Activated naive CD4-positive, alpha-beta T cell treated with anti-CD3 and anti-CD28 coated beads, Interleukin-2, amount 50 U/mL, for 24 hours (primary cell): ENCODE measurements around the gene DRC7.

ENCODE experiments used
- H3K27ac Mint-ChIP-seq: one replicate; pipeline ENCODE4 v1.8.0; 2021; ENCODE audit warnings: mild to moderate bottlenecking, mixed read lengths
- H3K27me3 Mint-ChIP-seq: one replicate; pipeline ENCODE4 v1.8.0; 2021; ENCODE audit warnings: mixed read lengths
- H3K36me3 Mint-ChIP-seq: one replicate; pipeline ENCODE4 v1.8.0; 2021; ENCODE audit warnings: mixed read lengths
- H3K4me1 Mint-ChIP-seq: one replicate; pipeline ENCODE4 v1.8.0; 2021; ENCODE audit warnings: mixed read lengths
- H3K4me3 Mint-ChIP-seq: one replicate; pipeline ENCODE4 v1.8.0; 2021; ENCODE audit warnings: mild to moderate bottlenecking, mixed read lengths
- H3K9me3 Mint-ChIP-seq: one replicate; pipeline ENCODE4 v1.8.0; 2021; ENCODE audit warnings: mixed read lengths

Gene DRC7

DNA sequence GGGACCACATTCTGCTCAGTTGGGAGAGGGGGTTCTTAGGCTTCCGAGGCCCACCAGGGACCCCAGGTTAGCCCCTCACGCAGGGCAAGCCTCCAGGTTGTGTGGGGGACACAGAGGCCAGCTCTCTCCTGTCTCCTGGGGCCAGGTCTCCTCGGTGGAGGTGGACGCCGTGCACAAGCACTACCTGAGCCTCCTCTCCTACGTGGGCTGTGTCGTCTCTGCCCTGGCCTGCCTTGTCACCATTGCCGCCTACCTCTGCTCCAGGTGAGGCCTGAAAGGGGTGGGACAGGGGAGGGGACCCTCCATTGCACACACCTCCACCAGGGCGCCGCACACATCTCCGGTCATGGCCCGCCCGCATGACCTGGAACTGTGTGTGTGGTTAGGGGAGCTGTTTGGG is 37.4 kb upstream of the DRC7 start:
- no peaks in the 10 kb centered on the region for H3K36me3 Mint-ChIP-seq
- H3K27ac Mint-ChIP-seq, result no peak overlapping the region
- no peak overlapping the region for H3K4me3 Mint-ChIP-seq
- no peaks in the 10 kb centered on the region for H3K27me3 Mint-ChIP-seq
- H3K9me3 Mint-ChIP-seq, result no peaks in the 10 kb centered on the region
- no peaks in the 10 kb centered on the region for H3K4me1 Mint-ChIP-seq

DNA sequence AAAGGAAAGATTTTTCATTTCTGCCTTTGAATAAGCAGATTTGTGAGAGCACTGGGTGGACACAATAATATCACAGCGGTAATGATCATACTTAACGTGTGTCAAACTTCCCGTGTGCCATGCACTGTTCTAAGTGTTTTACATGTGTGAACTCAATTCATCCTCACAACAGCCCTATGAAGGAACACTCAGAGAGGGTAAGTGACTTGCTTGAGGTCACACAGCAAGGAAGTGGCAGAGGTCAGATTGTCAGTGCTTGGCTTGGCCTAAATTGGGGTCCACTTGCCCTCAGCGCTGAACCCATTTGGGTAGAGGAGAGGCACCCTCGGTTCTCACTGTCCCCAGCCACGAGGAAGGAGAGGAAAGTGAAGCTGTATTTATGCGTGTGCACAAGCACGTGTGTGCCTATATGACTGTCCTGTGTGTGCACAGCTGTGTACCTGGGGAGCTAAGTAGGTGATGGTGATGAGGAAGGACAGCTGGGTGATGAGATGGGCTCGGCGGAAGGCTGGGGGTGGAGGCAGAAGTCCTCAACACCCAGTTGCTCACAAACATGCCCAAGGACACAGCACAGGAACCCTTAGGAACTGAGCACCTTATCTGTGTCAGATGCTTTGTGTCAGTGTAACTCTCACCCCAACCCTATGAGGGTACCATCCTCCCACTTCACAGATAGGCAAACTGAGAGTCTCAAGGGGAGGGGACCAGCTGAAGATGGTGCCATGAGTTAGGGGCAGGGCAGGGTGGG is 36.3 kb upstream of the DRC7 start:
- Mint-ChIP-seq H3K27ac (no peak overlapping the region), H3K4me1 (no peaks in the 10 kb centered on the region), H3K9me3 (no peaks in the 10 kb centered on the region), H3K36me3 (no peaks in the 10 kb centered on the region), H3K4me3 (no peak overlapping the region), H3K27me3 (no peaks in the 10 kb centered on the region)

DNA sequence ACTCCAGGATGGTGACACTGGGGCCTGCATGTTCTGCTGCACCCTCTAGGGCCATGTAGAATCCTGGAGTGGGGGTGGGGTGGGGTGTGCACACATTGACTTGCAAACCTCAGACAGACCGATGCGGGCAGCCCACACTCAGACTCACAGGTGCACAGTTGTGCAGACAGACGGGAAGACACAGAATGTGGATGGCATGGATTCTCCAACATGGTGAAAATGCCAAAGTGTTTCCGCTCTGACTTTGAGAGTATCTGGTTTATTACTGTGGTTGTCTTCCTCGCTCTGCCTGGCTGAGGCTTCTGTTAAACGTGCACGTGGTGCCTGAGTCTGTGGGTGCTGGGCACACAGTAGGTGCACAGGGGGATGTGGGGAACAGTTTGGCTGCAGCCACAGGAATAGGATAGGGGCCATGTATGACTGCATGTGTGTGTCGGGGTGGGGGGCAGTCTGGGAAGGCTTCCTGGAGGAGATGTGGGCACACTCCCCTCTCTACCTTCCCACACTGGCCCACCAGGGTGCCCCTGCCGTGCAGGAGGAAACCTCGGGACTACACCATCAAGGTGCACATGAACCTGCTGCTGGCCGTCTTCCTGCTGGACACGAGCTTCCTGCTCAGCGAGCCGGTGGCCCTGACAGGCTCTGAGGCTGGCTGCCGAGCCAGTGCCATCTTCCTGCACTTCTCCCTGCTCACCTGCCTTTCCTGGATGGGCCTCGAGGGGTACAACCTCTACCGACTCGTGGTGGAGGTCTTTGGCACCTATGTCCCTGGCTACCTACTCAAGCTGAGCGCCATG is 35.5 kb upstream of the DRC7 start:
- Mint-ChIP-seq H3K36me3 (no peaks in the 10 kb centered on the region), H3K4me3 (no peak overlapping the region), H3K4me1 (no peaks in the 10 kb centered on the region), H3K27ac (no peak overlapping the region), H3K27me3 (no peaks in the 10 kb centered on the region), H3K9me3 (no peaks in the 10 kb centered on the region)

DNA sequence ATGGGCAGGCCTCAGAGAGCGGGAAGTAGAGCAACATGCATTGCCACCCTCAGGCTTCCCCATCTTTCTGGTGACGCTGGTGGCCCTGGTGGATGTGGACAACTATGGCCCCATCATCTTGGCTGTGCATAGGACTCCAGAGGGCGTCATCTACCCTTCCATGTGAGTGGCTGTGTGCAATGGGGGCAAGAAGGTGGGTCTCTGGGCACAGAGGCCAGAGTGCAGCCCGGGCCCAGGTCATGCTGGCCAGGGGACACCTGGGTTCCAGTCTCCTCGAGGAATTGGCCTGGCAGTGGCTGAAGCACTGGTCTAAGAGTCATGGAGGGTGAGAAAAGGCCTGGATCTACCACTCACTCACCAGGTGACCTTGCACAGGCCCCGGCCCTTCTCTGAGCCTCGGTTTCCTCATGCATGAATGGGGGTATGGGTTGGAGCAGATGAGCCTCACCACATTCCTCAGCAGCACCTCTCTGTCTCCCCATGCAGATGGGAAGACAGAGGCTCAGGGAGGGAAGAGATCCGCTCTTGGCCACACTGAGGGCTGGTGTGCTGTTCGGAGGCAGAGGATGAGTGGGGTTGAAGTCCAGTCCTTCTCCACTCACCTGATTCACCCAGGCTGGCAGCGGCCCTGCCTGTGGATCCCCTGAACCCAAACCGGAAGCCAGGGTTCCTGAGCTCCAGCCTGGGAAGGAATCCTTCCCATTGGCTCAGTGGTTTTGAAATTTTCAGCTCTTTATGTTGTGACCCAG is 33.7 kb upstream of the DRC7 start:
- Mint-ChIP-seq H3K36me3 (no peaks in the 10 kb centered on the region), H3K9me3 (no peaks in the 10 kb centered on the region), H3K4me3 (no peak overlapping the region), H3K4me1 (no peaks in the 10 kb centered on the region), H3K27me3 (no peaks in the 10 kb centered on the region), H3K27ac (no peak overlapping the region)

DNA sequence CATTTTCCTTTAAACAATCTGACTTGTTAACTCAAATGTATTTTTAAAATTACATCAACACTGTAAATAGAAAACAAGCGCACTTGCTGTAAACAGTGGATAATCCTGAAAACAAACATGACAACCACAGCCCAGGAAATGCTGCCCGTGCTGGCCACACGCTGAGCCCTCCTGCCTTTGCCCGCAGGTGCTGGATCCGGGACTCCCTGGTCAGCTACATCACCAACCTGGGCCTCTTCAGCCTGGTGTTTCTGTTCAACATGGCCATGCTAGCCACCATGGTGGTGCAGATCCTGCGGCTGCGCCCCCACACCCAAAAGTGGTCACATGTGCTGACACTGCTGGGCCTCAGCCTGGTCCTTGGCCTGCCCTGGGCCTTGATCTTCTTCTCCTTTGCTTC is 33.1 kb upstream of the DRC7 start:
- H3K27ac Mint-ChIP-seq, result no peak overlapping the region
- no peaks in the 10 kb centered on the region for H3K27me3 Mint-ChIP-seq
- H3K4me1 Mint-ChIP-seq, result no peaks in the 10 kb centered on the region
- H3K36me3 Mint-ChIP-seq, result no peaks in the 10 kb centered on the region
- H3K9me3 Mint-ChIP-seq, result no peaks in the 10 kb centered on the region
- H3K4me3 Mint-ChIP-seq, result no peak overlapping the region

DNA sequence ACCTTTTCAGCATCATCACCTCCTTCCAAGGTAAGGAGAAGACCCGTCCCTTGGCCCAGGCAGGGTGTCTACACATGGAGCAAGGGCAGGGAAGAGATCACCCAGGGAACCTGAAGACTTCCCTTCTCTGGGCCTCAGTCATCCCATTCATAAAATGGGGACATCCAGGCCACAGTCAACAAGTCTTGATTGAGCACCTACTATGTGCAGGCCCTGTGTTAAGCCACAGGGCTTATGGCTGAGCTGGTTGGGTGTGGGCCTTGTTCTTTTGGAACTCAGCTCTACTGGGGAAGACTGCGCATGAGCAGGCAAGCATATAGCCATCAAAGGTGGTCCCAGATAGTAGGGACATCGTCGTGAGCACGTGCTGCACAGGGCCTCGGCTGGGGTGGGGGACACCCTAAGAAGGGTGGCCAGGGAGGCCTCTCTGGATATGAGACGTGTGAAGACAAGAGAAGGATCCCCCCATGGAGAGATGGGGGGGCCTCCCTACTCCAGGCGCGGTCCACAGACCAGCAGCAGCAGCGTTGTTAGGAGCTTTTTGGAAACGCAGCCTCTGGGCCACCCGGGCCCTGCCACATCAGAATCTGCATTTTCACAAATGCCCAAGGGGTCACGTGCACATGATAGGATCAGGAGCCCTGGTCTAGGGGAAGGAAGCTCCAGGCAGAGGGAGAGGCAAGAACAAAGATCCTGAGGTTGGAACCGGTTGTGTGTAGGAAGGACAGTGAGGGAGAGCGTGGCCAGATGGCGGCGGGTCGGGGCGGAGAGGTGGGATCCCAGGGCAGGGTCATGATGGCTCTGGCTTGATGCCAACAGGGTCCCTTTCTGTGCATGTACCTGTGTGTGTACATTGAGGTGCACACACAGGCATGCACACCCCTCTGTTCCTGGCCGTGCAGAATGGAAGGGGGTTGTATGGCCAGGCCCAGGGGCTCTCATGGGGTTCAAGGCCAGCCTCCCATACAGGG is 32.4 kb upstream of the DRC7 start:
- no peak overlapping the region for H3K4me3 Mint-ChIP-seq
- no peaks in the 10 kb centered on the region for H3K36me3 Mint-ChIP-seq
- H3K9me3 Mint-ChIP-seq, result no peaks in the 10 kb centered on the region
- H3K27ac Mint-ChIP-seq, result peak overlapping the region; percentile 74
- H3K4me1 Mint-ChIP-seq, result no peaks in the 10 kb centered on the region
- no peaks in the 10 kb centered on the region for H3K27me3 Mint-ChIP-seq

DNA sequence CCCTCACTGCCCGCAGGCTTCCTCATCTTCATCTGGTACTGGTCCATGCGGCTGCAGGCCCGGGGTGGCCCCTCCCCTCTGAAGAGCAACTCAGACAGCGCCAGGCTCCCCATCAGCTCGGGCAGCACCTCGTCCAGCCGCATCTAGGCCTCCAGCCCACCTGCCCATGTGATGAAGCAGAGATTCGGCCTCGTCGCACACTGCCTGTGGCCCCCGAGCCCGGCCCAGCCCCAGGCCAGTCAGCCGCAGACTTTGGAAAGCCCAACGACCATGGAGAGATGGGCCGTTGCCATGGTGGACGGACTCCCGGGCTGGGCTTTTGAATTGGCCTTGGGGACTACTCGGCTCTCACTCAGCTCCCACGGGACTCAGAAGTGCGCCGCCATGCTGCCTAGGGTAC is 31.2 kb upstream of the DRC7 start:
- no peak overlapping the region for H3K4me3 Mint-ChIP-seq
- H3K27me3 Mint-ChIP-seq, result no peaks in the 10 kb centered on the region
- H3K27ac Mint-ChIP-seq, result no peak overlapping the region
- H3K9me3 Mint-ChIP-seq, result no peaks in the 10 kb centered on the region
- no peaks in the 10 kb centered on the region for H3K36me3 Mint-ChIP-seq
- no peaks in the 10 kb centered on the region for H3K4me1 Mint-ChIP-seq

DNA sequence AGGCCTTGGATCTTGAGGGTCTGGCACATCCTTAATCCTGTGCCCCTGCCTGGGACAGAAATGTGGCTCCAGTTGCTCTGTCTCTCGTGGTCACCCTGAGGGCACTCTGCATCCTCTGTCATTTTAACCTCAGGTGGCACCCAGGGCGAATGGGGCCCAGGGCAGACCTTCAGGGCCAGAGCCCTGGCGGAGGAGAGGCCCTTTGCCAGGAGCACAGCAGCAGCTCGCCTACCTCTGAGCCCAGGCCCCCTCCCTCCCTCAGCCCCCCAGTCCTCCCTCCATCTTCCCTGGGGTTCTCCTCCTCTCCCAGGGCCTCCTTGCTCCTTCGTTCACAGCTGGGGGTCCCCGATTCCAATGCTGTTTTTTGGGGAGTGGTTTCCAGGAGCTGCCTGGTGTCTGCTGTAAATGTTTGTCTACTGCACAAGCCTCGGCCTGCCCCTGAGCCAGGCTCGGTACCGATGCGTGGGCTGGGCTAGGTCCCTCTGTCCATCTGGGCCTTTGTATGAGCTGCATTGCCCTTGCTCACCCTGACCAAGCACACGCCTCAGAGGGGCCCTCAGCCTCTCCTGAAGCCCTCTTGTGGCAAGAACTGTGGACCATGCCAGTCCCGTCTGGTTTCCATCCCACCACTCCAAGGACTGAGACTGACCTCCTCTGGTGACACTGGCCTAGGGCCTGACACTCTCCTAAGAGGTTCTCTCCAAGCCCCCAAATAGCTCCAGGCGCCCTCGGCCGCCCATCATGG is 30.5 kb upstream of the DRC7 start:
- no peak overlapping the region for H3K27ac Mint-ChIP-seq
- H3K36me3 Mint-ChIP-seq, result no peaks in the 10 kb centered on the region
- H3K4me3 Mint-ChIP-seq, result no peak overlapping the region

DNA sequence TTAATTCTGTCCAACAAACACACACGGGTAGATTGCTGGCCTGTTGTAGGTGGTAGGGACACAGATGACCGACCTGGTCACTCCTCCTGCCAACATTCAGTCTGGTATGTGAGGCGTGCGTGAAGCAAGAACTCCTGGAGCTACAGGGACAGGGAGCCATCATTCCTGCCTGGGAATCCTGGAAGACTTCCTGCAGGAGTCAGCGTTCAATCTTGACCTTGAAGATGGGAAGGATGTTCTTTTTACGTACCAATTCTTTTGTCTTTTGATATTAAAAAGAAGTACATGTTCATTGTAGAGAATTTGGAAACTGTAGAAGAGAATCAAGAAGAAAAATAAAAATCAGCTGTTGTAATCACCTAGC is 30.0 kb upstream of the DRC7 start:
- Mint-ChIP-seq H3K9me3 (no peaks in the 10 kb centered on the region), H3K27ac (no peak overlapping the region), H3K36me3 (no peaks in the 10 kb centered on the region), H3K27me3 (no peaks in the 10 kb centered on the region), H3K4me1 (no peaks in the 10 kb centered on the region), H3K4me3 (no peak overlapping the region)

More for the DNA sequence above, 30.5 kb upstream of the DRC7 start:
- Mint-ChIP-seq H3K4me1 (no peaks in the 10 kb centered on the region), H3K27me3 (no peaks in the 10 kb centered on the region), H3K9me3 (no peaks in the 10 kb centered on the region)

DNA sequence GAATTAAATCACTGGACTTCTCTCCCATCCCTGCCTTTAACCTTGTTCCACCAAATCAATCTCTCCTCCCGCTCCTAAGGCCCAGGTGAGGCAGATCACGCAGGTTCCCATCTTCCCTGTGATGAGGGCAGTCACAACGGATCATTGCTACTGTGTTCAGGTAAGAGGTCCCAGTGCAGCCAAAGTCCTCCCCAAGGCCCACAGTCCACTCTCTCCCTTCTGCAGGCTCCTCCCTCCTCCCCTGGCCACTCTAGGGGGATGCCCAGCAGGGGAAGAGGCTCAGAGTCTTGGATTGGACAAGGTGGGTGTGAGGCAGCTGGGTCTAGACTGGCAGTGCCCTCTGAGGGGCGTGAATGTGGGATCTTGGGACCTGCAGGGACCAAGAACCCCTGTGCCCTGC is 29.1 kb upstream of the DRC7 start:
- no peaks in the 10 kb centered on the region for H3K27me3 Mint-ChIP-seq
- H3K27ac Mint-ChIP-seq, result no peak overlapping the region
- H3K9me3 Mint-ChIP-seq, result no peaks in the 10 kb centered on the region
- H3K4me1 Mint-ChIP-seq, result no peaks in the 10 kb centered on the region
- H3K4me3 Mint-ChIP-seq, result no peak overlapping the region
- no peaks in the 10 kb centered on the region for H3K36me3 Mint-ChIP-seq

DNA sequence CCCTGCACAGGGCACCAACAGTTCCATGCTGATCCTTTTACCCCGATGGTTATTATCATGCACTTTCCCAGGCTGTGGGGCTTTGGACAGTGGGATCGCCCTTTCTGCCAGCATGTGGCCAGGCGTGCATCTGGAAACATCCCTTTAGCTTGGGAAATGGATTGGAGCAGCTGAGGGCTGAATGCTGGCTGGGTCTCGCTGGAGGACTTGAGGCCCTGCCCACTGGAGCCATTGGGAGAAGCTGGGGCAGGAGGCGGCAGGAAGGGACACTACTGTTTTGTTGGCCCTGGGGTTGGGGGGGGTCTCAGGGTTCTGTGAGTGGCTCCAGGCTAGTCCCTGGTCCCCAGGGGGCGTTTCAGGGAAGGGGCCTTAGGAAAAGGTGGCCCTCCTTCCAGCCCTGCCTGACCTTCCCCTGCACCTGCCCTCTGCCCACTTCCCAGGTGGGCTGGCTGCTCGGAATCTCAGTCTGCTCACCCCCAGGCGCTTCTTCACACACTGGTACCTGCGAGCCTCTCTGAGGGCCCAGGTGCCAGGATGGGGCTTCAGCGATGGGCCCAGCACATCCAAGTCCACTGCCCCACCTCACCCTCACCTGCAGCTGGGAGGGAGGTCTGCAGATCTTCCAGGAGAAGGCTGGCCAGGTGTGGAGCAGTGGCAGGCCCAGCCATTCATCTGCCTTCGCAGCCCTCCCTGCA is 28.1 kb upstream of the DRC7 start:
- Mint-ChIP-seq H3K4me1 (no peaks in the 10 kb centered on the region), H3K9me3 (no peaks in the 10 kb centered on the region), H3K4me3 (no peak overlapping the region), H3K27me3 (no peaks in the 10 kb centered on the region), H3K27ac (no peak overlapping the region), H3K36me3 (no peaks in the 10 kb centered on the region)

DNA sequence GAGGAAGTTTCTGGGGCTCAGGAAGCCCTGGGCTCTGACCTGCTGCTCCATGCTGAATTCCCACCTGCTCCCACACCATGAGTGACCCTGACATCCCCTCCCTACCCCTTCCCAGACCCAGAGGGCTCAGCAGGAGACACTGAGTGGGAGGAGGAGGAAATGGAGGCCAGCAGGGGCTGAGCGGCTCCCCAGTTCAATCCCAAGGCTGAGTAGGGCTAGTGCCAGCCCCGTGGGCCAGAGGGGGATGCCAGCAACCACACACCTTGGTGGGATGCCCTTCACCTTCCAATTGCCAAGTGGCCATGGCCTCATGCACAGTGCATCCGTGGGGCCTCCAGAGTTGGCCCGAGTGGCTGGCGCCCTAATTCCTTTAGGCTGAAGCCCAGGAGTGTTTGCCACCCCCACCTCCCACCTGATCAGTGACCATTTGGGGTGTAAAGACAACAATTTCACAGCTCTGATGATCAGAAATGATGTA is 27.5 kb upstream of the DRC7 start:
- H3K27me3 Mint-ChIP-seq, result no peaks in the 10 kb centered on the region
- H3K4me1 Mint-ChIP-seq, result no peaks in the 10 kb centered on the region
- no peaks in the 10 kb centered on the region for H3K9me3 Mint-ChIP-seq
- no peak overlapping the region for H3K4me3 Mint-ChIP-seq
- H3K36me3 Mint-ChIP-seq, result no peaks in the 10 kb centered on the region
- H3K27ac Mint-ChIP-seq, result no peak overlapping the region

DNA sequence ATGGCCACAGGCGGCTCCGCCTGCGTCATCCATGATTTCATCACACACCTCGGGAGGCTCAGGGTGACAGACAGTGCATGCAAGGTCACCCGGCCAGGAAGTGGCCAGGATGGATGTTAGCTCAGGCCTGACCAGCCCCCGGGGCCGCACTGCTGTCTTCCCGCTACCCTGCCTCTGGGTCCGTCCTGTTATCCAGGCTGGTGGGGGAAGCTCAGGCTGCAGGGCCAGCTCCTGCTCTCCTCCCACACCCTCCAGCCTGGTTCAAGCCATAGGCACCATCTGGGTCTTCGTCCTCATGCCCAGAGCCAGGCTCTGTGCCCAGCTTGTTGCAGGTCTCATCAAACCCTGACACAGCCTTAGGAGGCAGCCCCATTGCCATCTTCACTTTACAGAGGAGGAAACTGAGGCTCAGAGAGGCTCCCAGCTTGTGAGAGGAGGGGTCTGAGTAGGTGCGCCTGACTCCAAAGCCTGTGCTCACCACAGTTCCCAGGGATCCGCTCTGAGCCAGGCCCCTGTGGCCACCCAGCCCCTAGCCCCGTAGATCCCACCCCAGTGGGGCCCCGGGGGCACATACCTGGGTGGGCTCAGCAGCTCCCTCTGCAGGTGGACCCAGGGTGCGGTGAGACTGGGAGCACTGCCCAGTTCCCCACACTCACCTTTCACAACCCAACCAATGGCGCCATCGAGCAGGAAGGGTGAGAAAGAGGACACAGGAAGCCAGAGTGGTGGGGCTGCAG is 26.9 kb upstream of the DRC7 start:
- Mint-ChIP-seq H3K36me3 (no peaks in the 10 kb centered on the region), H3K9me3 (no peaks in the 10 kb centered on the region), H3K4me3 (no peak overlapping the region), H3K27ac (no peak overlapping the region), H3K27me3 (no peaks in the 10 kb centered on the region), H3K4me1 (no peaks in the 10 kb centered on the region)

DNA sequence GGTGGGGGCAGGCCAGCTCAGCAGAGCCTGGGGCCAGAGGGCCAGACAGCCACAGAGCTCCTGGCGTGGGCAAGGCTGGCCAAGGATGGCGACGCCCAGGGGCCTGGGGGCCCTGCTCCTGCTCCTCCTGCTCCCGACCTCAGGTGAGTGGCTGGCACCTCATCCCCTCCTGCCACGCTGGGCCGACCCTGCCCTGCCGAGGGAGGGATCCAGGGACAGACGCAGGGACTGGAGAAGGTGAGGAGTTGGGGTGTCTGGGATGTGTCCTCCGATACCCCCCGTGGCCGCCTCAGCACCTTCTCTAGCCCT is 26.4 kb upstream of the DRC7 start, which contains the start of gene ADGRG3:
TSS of gene ADGRG3 (plus strand) at position 44 of the 309 bp plus-strand sequence. CDS start at position 86, 42 bp downstream.
- Mint-ChIP-seq H3K27ac (no peak within 1 kb of the TSS), H3K4me3 (no peak within 1 kb of the TSS), H3K27me3 (no peaks in the 10 kb centered on the region), H3K9me3 (no peaks in the 10 kb centered on the region), H3K4me1 (no peaks in the 10 kb centered on the region), H3K36me3 (no peaks in the 10 kb centered on the region)
